Stimulated activated CD8-positive, alpha-beta memory T cell treated with anti-CD3 and anti-CD28 coated beads, Interleukin-4, amount 100 ng/mL, for 24 hours (primary cell): Measurements from ENCODE around the gene GSTM4.

Experiments used
- DNase-seq: peaks from one replicate; pipeline ENCODE4 v3.0.0-alpha.2; 2020; ENCODE audit warnings: low read depth

Gene GSTM4

GRCh38 chr1:109655615-109656519 lies at the start of gene GSTM4:
TSS of gene GSTM4 (plus strand) at chr1:109656099. CDS start at chr1:109656390, 291 bp downstream.
- DNase-seq, result peak; percentile 65

GRCh38 chr1:109609881-109610280 lies 46.0 kb upstream of the GSTM4 start:
- DNase-seq, result no peak

- no peak for DNase-seq
Observed at GRCh38 chr1:109610609-109611307, 45.1 kb upstream of the GSTM4 start.

GRCh38 chr1:109611308-109611990 lies 44.5 kb upstream of the GSTM4 start:
- DNase-seq, result no peak

- no peak for DNase-seq
Observed at GRCh38 chr1:109613361-109614147, 42.3 kb upstream of the GSTM4 start.

GRCh38 chr1:109615879-109616278 lies 40.0 kb upstream of the GSTM4 start:
- DNase-seq, result no peak

- no peak for DNase-seq
Observed at GRCh38 chr1:109616391-109616790, 39.5 kb upstream of the GSTM4 start.

GRCh38 chr1:109617291-109617801 lies 38.6 kb upstream of the GSTM4 start:
- DNase-seq, result no peak

- no peak for DNase-seq
Observed at GRCh38 chr1:109618661-109619575, 37.0 kb upstream of the GSTM4 start.

GRCh38 chr1:109619576-109620400 lies 36.1 kb upstream of the GSTM4 start, which contains the start of the genes AMPD2 and GNAT2:
TSS of gene AMPD2 (plus strand) at chr1:109619837. CDS start at chr1:109621176, 1,339 bp downstream.
TSS of gene GNAT2 (minus strand) at chr1:109619616. CDS start at chr1:109612870, 6,746 bp downstream.
- peak; percentile 57 for DNase-seq

GRCh38 chr1:109620401-109620791 lies 35.5 kb upstream of the GSTM4 start:
- DNase-seq, result no peak

GRCh38 chr1:109620841-109621286 lies 35.0 kb upstream of the GSTM4 start:
- DNase-seq, result peak; percentile 96

- DNase-seq, result no peak
Observed at GRCh38 chr1:109621379-109622136, 34.3 kb upstream of the GSTM4 start.

GRCh38 chr1:109622137-109622892 lies 33.6 kb upstream of the GSTM4 start:
- DNase-seq, result no peak

- DNase-seq, result no peak
Observed at GRCh38 chr1:109622895-109623294, 33.0 kb upstream of the GSTM4 start.

- no peak for DNase-seq
Observed at GRCh38 chr1:109623601-109624161, 32.2 kb upstream of the GSTM4 start.
